ENCODE measurements around the gene MSX1.

GRCh38 chr4:4856071-4857000 lies 3.1 kb upstream of the MSX1 start:
- TF ChIP-seq CTCF (conservative IDR thresholded peaks at IDR 0.05; ENCODE audit: low read depth, low read length), result no peak
- peak; percentile 37 for TF ChIP-seq EZH2 (IDR thresholded peaks at IDR 0.05; ENCODE audit: borderline replicate concordance, low read depth, low read length, poor library complexity, severe bottlenecking)
